HG03354 (cell line): ENCODE measurements around the gene NDUFB7.
A peak's percentile ranks its signal among the peaks of the same experiment; 100 is the strongest.
"Not testable (repeated sequence)": the region's sequence is repeated elsewhere in the genome, so short reads cannot be mapped to it uniquely, and the experiment has no call there.

Experiments used
- ATAC-seq: cut with Tn5 transposase; IDR thresholded peaks from one replicate; pipeline ENCODE4 v1.9.1; 2021; ENCODE audit warnings: mild to moderate bottlenecking; ENCODE audit not compliant: unreplicated experiment, poor library complexity, severe bottlenecking

NDUFB7 gene

DNA sequence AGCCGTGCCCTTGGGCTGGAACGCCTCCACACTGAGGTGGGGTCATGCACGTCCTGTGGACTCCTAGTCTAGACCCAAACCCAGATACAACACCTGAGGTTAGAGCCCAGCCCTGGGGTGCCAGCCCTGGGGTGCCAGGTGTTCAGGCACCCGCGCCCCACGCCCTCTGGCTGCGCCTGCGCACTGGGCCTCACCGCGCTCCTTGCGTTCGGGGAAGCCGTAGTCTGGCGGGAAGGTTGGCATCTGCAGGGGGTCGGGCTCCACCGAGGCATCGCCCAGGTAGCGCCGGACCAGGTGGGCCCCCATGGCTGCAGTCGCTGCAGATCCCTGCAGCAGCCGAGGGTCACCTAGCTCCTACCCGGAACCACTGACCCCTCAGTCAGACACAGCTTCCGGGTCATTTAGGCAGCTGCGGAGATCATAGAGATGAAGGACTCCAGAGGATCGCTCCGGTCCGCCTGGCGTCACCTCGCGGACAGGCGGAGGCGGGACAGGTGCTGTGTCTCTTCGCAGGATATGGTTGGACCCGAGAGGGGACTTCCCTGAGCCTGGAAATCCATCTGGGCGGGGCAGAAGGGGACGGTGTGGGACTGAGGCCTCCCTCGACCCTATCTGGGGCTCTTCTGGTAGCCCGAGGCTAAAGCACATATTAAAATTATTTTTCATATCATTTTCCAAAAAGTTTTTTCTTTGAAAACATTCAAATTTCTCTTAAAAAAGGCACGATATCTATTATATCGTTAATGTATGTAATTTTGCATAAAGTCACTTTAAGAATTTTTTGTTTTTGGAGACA is at the start of gene NDUFB7:
Gene NDUFB7 (minus strand): TSS at position 372 of the 796 bp plus-strand sequence. CDS start 66 bp downstream, at position 306.
- peak; percentile 85 for ATAC-seq

DNA sequence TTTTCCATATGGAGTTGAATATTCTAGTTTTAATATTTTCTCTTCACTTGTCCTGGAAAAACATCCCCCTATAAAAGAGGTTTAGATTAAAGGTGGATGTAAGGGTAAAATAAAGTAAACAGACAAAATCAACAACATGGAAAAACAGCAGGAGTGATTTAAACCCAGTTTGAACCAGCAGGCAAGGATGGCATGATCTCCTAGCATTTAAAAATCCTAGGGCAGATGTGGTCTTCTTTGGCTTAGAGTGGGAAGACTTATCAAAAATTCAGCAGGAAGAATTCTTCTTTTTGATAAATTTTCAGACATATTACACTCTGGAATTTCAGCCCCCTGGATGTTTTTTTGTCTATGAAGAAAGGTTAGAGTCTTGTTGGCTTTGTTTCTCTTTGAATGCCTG is 47.5 kb upstream of the NDUFB7 start:
- ATAC-seq: no peak

DNA sequence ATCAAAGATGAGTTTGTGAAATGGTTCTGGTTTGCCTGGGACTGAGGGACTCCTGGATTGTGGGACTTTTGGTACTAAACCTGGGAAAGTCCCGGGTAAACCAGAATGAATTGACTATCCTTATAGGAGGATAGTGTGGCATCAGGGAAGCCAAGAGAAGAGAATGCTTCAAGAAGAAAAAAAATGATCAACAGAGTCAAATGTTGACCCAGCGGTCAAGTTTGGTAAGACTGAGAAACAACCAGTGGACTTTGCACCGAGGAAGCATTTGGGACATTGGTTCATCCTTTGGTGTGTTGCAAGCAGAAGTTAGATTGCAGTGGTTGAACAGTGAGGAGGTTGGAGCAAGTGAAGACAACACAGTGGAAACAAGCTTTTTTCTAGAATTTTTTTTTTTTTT is 44.5 kb upstream of the NDUFB7 start:
- no peak for ATAC-seq

DNA sequence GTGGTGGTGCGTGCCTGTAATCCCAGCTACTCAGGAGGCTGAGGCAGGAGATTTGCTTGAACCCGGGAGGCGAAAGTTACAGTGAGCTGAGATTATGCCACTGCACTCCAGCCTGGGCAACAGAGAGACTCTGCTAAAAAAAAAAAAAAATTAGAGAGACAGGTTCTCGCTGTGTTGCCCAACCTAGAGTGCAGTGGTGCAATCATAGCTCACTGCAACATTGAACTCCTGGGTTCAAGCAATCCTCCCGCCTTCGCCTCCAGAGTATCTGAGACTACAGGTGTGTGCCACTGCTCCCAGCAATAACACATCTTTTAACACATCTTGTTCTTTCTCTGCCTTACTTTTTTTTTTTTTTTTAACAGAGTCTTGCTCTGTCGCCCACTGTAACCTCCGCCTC is 43.8 kb upstream of the NDUFB7 start:
- ATAC-seq: no peak

DNA sequence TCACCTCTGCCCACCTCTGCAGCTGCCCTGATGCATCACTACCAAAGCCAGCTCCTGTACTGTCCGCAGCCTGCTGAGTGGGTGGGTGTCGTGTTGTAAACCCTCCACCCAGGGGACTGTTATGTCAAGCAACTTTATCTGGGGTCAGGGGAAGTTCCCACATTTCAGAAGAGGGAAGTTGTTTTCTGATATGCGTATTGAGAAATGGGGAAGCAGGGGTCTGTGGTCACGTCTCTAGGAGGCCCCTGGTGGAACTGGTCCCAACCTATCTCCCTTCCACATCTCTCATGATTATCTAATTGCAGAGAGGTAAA is 42.2 kb upstream of the NDUFB7 start:
- ATAC-seq: no peak

DNA sequence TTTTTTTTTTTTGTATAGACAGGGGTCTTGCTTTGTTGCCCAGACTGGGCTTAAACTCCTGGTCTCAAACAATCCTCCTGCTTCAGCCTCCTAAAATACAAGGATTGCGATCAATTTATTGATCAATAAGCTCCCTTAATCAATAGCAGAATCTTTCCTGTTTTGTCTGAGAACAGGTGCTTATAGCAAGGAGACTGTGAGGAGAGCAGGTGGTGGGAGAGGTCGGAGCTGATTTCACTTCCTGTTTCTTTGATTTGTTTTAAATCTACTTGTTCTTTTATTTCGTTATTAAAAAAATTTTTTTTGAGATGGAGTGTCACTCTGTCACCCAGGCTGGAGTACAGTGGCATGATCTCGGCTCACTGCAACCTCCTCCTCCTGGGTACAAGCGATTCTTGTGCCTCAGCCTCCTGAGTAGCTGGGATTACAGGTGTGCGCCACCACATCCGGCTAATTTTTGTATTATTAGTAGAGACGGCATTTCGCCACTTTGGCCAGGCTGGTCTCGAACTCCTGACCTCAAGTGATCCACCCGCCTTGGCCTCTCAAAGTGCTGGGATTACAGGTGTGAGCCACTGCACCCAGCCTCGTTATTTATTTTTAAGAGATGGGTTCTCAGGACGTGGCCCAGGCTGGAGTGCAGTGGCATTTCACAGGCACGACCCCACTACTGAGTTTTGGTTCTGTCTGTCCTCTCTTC is 41.7 kb upstream of the NDUFB7 start:
- not testable (repeated sequence) for ATAC-seq

DNA sequence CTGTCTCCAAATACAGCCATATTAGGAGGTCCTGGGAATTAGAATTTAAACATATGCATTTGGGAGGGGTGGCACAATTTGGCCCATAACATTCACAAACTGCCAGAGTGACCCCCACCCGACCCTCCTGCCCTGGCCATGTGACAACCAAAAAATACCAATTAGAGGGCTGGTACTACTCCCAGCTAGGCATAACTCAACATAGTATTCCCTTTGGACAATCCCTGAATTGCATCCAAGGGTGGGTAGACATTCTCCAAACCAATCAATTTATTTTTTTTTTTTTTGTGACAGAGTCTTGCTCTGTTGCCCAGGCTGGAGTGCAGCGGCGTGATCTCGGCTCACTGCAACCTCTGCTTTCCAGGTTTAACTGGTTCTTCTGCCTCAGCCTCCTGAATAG is 40.8 kb upstream of the NDUFB7 start:
- ATAC-seq: no peak

DNA sequence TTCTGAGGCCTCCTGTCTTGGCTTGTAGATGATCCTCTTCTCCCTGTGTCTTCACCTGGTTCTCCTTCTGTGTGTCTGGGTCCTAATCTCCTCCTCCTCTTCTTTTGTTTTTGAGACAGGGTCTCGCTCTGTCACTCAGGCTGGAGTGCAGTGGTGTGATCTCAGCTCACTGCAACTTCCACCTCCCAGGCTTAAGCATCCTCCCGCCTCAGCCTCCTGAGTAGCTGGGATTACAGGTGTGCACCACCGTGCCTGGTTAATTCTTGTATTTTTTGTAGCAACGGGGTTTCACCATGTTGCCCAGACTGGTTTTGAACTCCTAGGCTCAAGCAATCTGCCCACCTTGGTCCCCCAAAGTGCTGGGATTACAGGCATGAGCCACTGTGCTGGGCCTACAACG is 40.4 kb upstream of the NDUFB7 start:
- ATAC-seq: not testable (repeated sequence)

DNA sequence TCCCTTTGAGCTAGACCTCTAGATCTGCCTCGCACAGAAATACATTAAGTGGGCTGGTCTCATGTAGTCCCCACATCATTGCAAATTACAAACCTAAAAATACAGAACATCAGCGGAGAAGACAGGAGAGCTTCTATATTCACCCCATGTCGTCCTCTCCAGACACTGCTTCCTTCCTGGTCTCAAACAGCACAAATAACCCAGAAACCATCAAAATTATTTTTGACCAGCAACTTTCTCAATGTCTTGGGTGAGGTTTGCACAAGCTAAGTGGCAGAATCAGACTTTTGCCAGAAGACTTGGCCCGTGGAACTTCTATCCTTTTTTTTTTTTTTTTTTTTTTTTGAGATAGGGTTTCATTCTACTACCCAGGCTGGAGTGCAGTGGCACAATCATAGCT is 39.2 kb upstream of the NDUFB7 start:
- no peak for ATAC-seq

DNA sequence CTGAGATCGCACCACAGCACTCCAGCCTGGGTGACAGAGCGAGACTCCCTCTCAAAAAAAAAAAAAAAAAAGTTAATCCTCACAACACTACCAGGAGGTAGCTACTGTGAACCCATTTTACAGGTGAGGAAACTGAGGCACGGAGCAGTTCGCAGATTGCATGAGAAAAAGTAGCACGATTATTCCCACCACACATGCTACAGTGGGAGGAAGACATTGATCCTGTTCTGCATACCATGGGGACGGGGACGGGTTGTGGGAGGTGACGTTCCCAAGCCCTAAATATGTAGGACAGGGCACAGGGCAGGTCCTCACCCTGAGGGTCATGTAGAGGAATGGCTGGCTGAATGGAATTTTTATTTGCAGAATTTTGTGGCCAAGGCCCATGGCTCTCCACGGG is 34.8 kb upstream of the NDUFB7 start:
- ATAC-seq: no peak

DNA sequence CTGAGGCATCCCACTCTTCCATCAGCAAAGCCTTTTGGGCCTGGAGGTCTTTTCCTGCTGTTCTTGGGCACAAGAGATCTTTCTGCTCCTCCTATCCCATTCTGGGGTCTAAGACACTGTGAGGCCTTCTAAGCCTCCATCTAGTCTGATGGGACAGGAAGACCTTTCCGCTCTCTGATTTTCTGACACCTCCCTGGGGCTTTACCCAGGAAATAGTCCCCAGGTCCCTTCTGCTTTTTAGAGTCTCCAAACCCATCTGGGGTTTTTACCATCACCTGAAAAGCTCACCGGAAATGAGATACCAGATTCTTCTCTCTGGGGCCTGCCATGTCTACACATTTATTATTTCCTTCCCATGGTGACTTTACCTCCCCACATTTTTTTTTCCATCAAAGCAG is 32.1 kb upstream of the NDUFB7 start:
- peak; percentile 83 for ATAC-seq

DNA sequence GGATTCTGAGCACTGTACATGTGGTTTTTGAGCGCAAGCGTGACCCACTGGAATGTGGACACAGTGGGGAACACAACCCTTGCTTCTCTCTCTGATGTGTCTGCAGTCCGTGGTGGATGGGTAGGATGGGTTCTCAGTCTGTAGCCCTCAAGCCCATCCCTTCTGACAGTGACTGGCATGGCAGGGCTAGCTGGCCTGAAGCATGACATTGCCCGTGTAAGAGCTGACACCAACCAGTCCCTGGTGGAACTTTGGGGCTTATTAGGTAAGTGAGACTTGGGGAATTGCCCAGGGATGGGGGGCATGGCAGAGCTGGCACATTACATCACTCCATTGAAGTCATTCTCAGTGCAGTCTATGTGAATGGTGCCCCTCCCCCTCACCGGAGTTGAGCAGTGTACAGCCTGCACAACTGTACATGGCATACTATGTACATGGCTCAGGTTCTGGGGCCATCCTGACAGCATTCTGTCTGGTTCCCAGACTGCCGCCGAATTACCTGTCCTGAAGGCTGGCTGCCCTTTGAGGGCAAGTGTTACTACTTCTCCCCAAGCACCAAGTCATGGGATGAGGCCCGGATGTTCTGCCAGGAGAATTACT is 27.8 kb upstream of the NDUFB7 start:
- no peak for ATAC-seq

DNA sequence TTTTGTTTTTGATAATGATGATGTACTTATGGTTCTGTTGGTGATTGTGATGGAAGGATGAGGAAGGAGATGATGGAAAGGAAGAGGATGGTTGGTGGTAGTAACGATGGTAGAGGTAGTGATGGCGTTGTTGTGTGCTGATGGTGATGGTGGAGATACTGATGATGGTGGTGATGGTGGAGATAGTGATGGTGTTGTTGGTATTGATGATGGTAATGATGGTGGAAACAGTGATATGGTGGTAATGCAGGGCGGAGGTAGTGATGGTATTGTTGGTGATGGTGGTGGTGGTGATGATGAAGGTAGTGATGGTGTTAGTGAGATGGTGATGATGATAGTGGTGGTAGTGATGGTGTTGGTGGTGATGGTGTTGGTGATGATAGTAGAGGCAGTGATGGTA is 23.7 kb upstream of the NDUFB7 start:
- ATAC-seq: no peak

DNA sequence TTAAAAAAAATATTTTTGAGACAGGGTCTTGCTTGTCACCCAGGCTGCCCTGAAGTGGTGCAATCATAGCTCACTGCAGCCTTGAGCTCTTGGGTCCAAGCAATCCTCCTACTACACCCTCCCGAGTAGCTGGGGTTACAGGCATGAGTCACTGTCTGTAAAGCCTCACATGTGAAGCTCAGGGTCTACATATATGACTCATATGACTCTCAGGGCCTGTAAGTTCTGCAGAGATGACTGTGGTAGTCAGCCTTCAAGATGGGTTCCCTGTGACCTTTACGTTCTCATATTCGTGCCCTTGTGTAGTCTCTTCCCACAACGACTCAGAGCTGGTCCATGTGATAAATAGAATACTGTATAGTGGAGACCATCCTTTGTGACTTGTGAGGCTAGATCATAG is 17.6 kb upstream of the NDUFB7 start:
- ATAC-seq: not testable (repeated sequence)

DNA sequence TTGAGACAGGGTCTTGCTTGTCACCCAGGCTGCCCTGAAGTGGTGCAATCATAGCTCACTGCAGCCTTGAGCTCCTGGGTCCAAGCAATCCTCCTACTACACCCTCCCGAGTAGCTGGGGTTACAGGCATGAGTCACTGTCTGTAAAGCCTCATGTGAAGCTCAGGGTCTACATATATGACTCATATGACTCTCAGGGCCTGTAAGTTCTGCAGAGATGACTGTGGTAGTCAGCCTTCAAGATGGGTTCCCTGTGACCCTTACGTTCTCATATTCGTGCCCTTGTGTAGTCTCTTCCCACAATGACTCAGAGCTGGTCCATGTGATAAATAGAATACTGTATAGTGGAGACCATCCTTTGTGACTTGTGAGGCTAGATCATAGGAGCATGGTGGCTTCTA is 13.3 kb upstream of the NDUFB7 start:
- ATAC-seq: peak; percentile 65

DNA sequence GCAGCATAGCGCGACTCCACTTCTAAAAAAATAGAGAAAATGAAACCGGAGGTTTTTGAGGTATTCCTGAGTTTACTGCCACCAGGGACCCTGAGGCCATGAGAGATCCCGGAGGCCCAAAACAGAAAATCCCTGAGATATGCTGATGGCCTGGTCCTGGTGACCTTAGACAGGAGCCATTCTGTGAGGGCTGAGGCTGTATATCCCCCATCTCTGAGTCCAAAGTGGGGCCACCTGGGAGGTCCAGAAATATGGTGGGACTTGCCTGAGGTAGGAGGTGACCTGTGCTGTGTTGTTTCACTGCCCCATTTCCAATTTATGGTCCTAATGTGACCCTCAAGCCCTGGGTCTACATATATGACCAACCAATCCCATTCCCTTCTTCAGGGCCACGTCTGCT is 12.5 kb upstream of the NDUFB7 start:
- ATAC-seq: not testable (repeated sequence)

DNA sequence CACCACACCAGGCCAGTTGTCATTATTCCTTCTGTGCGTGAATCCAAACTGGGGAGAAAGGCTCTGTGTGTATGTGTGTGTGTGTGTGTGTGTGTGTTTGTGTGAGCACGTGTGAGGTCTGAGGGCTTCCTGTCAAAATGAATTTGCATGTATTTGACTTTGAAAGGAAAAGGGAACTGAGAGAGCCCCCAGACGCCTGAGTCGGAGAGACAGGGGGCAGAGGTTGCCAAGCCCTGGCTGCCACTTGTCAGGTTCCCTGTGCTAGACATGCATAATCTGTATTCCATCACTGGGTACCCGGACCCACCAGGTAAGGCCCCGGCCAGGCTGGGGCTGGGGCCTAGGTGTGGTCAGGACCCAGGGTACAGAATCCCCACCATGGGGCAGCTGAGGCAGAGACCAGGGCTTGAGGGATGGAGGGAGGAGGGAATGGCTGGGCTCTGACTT is 11.1 kb upstream of the NDUFB7 start, which contains the start of gene CLEC17A:
Gene CLEC17A (plus strand): TSS at position 191 of the 447 bp plus-strand sequence. CDS start 77 bp downstream, at position 268.
- ATAC-seq: peak; percentile 42

DNA sequence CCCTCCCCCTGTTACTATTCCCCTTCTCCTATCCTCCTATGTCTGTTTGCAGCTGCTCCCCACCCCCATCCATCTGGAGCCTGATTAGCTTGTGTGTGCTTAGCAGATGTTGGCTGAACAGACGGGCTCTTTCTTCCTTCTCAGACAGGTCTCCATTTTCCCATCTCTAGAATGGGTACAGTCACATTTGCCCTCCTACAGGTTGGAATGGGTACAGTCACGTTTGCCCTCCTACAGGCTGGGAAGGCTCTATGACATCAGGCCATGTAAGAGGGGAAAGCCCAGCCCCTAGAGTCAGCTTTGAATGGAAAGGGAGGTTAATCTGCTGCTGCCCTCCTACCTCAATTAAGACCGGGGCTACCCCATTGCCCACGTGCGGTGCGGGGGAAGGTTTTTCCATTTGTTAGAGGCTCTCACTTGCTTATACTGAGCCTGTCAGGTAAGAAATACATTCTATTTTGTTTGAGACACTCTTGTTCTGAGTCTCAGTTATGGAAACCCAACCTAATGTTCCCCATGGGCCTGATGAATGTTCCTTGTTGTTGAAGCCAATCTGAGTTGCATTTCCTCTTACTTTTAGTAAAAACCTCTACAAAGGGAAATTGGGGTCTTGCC is 8.9 kb upstream of the NDUFB7 start:
- ATAC-seq: no peak

DNA sequence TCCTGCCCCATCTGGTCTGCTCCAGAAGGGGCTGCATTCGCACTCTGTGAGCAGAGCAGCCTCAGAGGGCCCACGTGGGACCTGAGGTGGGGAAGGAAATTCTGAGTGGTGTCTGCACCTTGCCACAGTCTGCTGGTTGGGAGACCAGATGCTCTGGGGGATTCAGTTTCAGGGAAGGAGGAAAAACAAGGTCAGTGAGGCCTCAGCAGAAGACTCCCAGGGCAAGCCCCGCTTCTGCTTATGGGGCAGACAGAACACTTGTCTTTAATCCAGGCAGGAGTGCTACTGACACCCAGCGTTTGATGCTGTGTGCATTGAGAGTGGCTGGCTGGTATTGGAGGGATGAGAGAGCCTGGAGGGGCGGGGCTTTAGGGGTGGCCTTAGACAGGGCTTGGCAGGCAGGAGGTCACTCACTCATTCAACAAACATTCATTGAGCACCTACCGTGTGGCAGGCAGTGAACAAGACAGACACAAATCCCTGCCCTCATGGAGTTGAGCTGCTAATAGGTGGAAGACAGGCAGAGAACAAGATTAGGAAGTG is 6.1 kb upstream of the NDUFB7 start:
- no peak for ATAC-seq

DNA sequence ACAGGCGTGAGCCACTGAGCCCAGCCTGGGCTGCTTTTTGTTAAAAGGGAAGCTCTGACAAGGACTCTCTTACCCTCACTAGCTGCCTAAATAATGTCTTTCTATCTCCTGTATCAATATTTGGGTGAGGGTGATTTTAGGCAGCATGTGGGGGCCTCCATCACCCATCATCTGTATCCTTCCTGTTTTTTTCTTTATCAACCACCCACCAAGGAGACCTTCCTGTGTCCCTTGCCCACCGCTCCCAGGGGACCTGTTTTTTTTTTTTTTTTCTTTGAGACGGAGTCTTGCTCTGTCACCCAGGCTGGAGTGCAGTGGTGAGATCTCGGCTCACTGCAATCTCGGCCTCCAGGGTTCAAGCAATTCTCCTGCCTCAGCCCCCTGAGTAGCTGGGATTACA is 5.4 kb upstream of the NDUFB7 start:
- ATAC-seq: no peak
